IMR-90 (cell line): ENCODE results near the gene ZNF219.

Source experiments
- BHLHE40 ChIP-seq: fragments of 150-350 bp; IDR thresholded peaks from 2 replicates; pipeline ENCODE4 v1.6.1; 2016; ENCODE audit warnings: mild to moderate bottlenecking, low read depth, low read length
- CEBPB ChIP-seq: IDR thresholded peaks from 2 replicates; pipeline ENCODE4 v1.6.1; 2012; ENCODE audit warnings: low read depth, low read length, improper control_type of control experiment
- CHD1 ChIP-seq: IDR thresholded peaks from 2 replicates; pipeline ENCODE4 v1.6.1; 2012; ENCODE audit warnings: low read depth, low read length, improper control_type of control experiment
- CTCF ChIP-seq: conservative IDR thresholded peaks from 2 replicates; pipeline ENCODE4 v1.5.1; 2012; ENCODE audit warnings: mild to moderate bottlenecking, low read depth, low read length, improper control_type of control experiment
- ELK1 ChIP-seq: fragments of 150-350 bp; IDR thresholded peaks from 2 replicates; pipeline ENCODE4 v1.6.1; 2016; ENCODE audit warnings: low read depth, mild to moderate bottlenecking, low read length, moderate library complexity, borderline replicate concordance
- FOS ChIP-seq: fragments of 150-350 bp; IDR thresholded peaks from 2 replicates; pipeline ENCODE4 v1.6.1; 2016; ENCODE audit warnings: low read depth, low read length
- MAFK ChIP-seq: IDR thresholded peaks from 2 replicates; pipeline ENCODE4 v1.6.1; 2012; ENCODE audit warnings: low read depth, low read length, improper control_type of control experiment
- MAZ ChIP-seq: IDR thresholded peaks from 2 replicates; pipeline ENCODE4 v1.6.1; 2012; ENCODE audit warnings: low read depth, mild to moderate bottlenecking, low read length, improper control_type of control experiment, moderate library complexity, borderline replicate concordance
- NFE2L2 ChIP-seq: fragments of 150-350 bp; IDR thresholded peaks from 2 replicates; pipeline ENCODE4 v1.6.1; 2016; ENCODE audit warnings: low read depth, mild to moderate bottlenecking, low read length
- POLR2A ChIP-seq: IDR thresholded peaks from 2 replicates; pipeline ENCODE4 v1.6.1; 2012; ENCODE audit warnings: mild to moderate bottlenecking, low read depth, low read length
- RAD21 ChIP-seq: IDR thresholded peaks from 2 replicates; pipeline ENCODE4 v1.6.1; 2012; ENCODE audit warnings: low read length, improper control_type of control experiment
- RCOR1 ChIP-seq: IDR thresholded peaks from 2 replicates; pipeline ENCODE4 v1.6.1; 2012; ENCODE audit warnings: mild to moderate bottlenecking, low read length, improper control_type of control experiment; ENCODE audit not compliant: insufficient replicate concordance
- SMC3 ChIP-seq: fragments of 150-350 bp; IDR thresholded peaks from 2 replicates; pipeline ENCODE4 v1.6.1; 2016; ENCODE audit warnings: low read depth, mild to moderate bottlenecking, antibody characterized with exemption, low read length, moderate library complexity
- USF2 ChIP-seq: fragments of 150-350 bp; IDR thresholded peaks from 2 replicates; pipeline ENCODE4 v1.6.1; 2017; ENCODE audit warnings: mild to moderate bottlenecking, antibody characterized with exemption, low read length, low read depth

- TF ChIP-seq POLR2A (no peak), MAFK (no peak), NFE2L2 (no peak), CTCF (no peak), RCOR1 (no peak), CEBPB (no peak), SMC3 (no peak), FOS (no peak), MAZ (no peak), USF2 (no peak), RAD21 (no peak), BHLHE40 (no peak), CHD1 (no peak), ELK1 (no peak)
These were observed 22.2 kb upstream of the ZNF219 start for GRCh38 chr14:21120686-21121085.
